GM12891 (cell line): ENCODE data around the gene HTT.

Source experiments
- POLR2A ChIP-seq: IDR thresholded peaks from 2 replicates; pipeline ENCODE4 v1.6.1; 2011; ENCODE audit warnings: low read depth, low read length, control low read depth
- POLR2AphosphoS5 ChIP-seq: IDR thresholded peaks from 2 replicates; pipeline ENCODE4 v1.6.1; 2011; ENCODE audit warnings: low read depth, low read length, control low read depth
- TAF1 ChIP-seq: IDR thresholded peaks from 2 replicates; pipeline ENCODE4 v1.6.1; 2011; ENCODE audit warnings: low read depth, low read length, control low read depth

- TF ChIP-seq POLR2A (no peak), POLR2AphosphoS5 (no peak), TAF1 (no peak)
Measured at GRCh38 chr4:3188118-3188517, 113.6 kb downstream of the HTT start.
